RWPE2 (cell line): Measurements from ENCODE around the gene FEZ2.

ENCODE experiments used
- ATAC-seq: fragments of 200-7000 bp; cut with Tn5 transposase; 3 replicates; pipeline ENCODE4 v1.9.1; 2021; ENCODE audit warnings: low read depth
- DNase-seq: peaks from one replicate; pipeline ENCODE4 v3.0.0-alpha.2; 2020; ENCODE audit warnings: low spot score
- H3K27ac ChIP-seq: fragments of 450-650 bp; 2 replicates; pipeline ENCODE4 v1.5.1; 2017; ENCODE audit warnings: mild to moderate bottlenecking; ENCODE audit not compliant: poor library complexity, severe bottlenecking
- H3K27me3 ChIP-seq: fragments of 250-450 bp; sonication (Bioruptor Pico); 2 replicates; pipeline ENCODE4 v1.5.1; 2021; ENCODE audit warnings: mild to moderate bottlenecking, moderate library complexity; ENCODE audit not compliant: insufficient read depth, poor library complexity, severe bottlenecking
- H3K36me3 ChIP-seq: fragments of 250-450 bp; sonication (Bioruptor Pico); 2 replicates; pipeline ENCODE4 v1.5.1; 2020; ENCODE audit warnings: low read depth, mild to moderate bottlenecking, moderate library complexity
- H3K4me1 ChIP-seq: fragments of 250-450 bp; sonication (Bioruptor Pico); 2 replicates; pipeline ENCODE4 v1.5.1; 2021; ENCODE audit warnings: mild to moderate bottlenecking, moderate library complexity; ENCODE audit not compliant: insufficient read depth, poor library complexity, severe bottlenecking
- H3K4me3 ChIP-seq: fragments of 250-450 bp; sonication (Bioruptor Pico); 2 replicates; pipeline ENCODE4 v1.5.1; 2021; ENCODE audit warnings: mild to moderate bottlenecking, moderate library complexity; ENCODE audit not compliant: severe bottlenecking
- H3K9me3 ChIP-seq: fragments of 250-450 bp; sonication (Bioruptor Pico); 2 replicates; pipeline ENCODE4 v1.5.1; 2021; ENCODE audit warnings: mild to moderate bottlenecking, moderate library complexity; ENCODE audit not compliant: severe bottlenecking
- CTCF ChIP-seq: fragments of 450-650 bp; IDR thresholded peaks from one replicate; pipeline ENCODE4 v1.5.1; 2017; ENCODE audit warnings: mild to moderate bottlenecking, moderate library complexity; ENCODE audit not compliant: poor library complexity, severe bottlenecking

Gene FEZ2

GRCh38 chr2:36562240-36562639 is 35.7 kb downstream of the FEZ2 start:
- peak overlapping the region; percentile 96 for H3K27ac ChIP-seq
- TF ChIP-seq CTCF, result no peak
- DNase-seq (no peak), ATAC-seq (peak; percentile 74)
- H3K9me3 ChIP-seq, result no peaks in the 10 kb centered on the region
- no peak overlapping the region for H3K4me3 ChIP-seq
- peaks cover 48% of the 10 kb centered on the region for H3K4me1 ChIP-seq
- H3K36me3 ChIP-seq, result peaks cover 42% of the 10 kb centered on the region
- H3K27me3 ChIP-seq, result no peaks in the 10 kb centered on the region

GRCh38 chr2:36561237-36561944 is 36.6 kb downstream of the FEZ2 start:
- H3K27me3 ChIP-seq, result no peaks in the 10 kb centered on the region

GRCh38 chr2:36560726-36561125 is 37.2 kb downstream of the FEZ2 start:
- Histone ChIP-seq H3K36me3 (peaks cover 37% of the 10 kb centered on the region), H3K9me3 (no peaks in the 10 kb centered on the region), H3K27me3 (no peaks in the 10 kb centered on the region), H3K4me3 (no peak overlapping the region), H3K27ac (peak overlapping the region; percentile 96), H3K4me1 (peaks cover 51% of the 10 kb centered on the region)
- DNase-seq (no peak), ATAC-seq (no peak)
- no peak for TF ChIP-seq CTCF

More at GRCh38 chr2:36561237-36561944, 36.6 kb downstream of the FEZ2 start:
- Histone ChIP-seq H3K4me1 (peaks cover 51% of the 10 kb centered on the region), H3K36me3 (peaks cover 37% of the 10 kb centered on the region), H3K4me3 (no peak overlapping the region), H3K9me3 (no peaks in the 10 kb centered on the region), H3K27ac (peak overlapping the region; percentile 96)
- ATAC-seq (peak; percentile 89), DNase-seq (no peak)
- TF ChIP-seq CTCF, result no peak

GRCh38 chr2:36559221-36559942 is 38.6 kb downstream of the FEZ2 start:
- Histone ChIP-seq H3K4me1 (peaks cover 50% of the 10 kb centered on the region), H3K27ac (no peak overlapping the region), H3K36me3 (peaks cover 49% of the 10 kb centered on the region), H3K27me3 (no peaks in the 10 kb centered on the region), H3K4me3 (no peak overlapping the region), H3K9me3 (no peaks in the 10 kb centered on the region)
- TF ChIP-seq CTCF, result no peak
- DNase-seq (no peak), ATAC-seq (no peak)

GRCh38 chr2:36556842-36557241 is 41.1 kb downstream of the FEZ2 start:
- H3K4me1 ChIP-seq, result peaks cover 27% of the 10 kb centered on the region
- ATAC-seq (no peak), DNase-seq (no peak)
- H3K27me3 ChIP-seq, result no peaks in the 10 kb centered on the region
- no peak overlapping the region for H3K4me3 ChIP-seq
- H3K9me3 ChIP-seq, result no peaks in the 10 kb centered on the region
- peaks cover 64% of the 10 kb centered on the region for H3K36me3 ChIP-seq
- H3K27ac ChIP-seq, result peak overlapping the region; percentile 42
- TF ChIP-seq CTCF, result no peak
